K562 (cell line): ENCODE measurements around the gene LRRC15. TPM values are rescaled to one million over a fixed set of nuclear protein-coding genes. Genes with fewer than 3 reads are reported as not detected.

Source experiments
- ATAC-seq: fragments of 200-7000 bp; cut with Tn5 transposase; 3 replicates; pipeline ENCODE4 v1.9.1; 2020; ENCODE audit warnings: moderate library complexity
- BruUV-seq: library from RNA; stranded (reverse); fragments of 400-500 nt; replicated peaks from 2 replicates; lab custom pipeline; 2021; lab: Mats Ljungman, UMichigan
- CTCF ChIA-PET: fragments of 300-600 bp; formaldehyde crosslinking; extraction: SDS; loops from one replicate; lab custom pipeline; 2021; ENCODE audit warnings: low intra/inter-chr PET ratio; lab: Yijun Ruan, JAX
- POLR2A ChIA-PET: fragments of 300-600, 350-650 bp; sonication (Branson Sonifier 250); formaldehyde crosslinking; extraction: SDS; loops from one replicate; lab custom pipeline; 2021; ENCODE audit warnings: antibody characterized with exemption, inconsistent platforms; lab: Yijun Ruan, JAX
- DNase-seq, 4 experiments: peaks; one replicate each; pipeline versions ENCODE4 v3.0.0 to v3.0.0-alpha.2; 2011 to 2018; ENCODE audit warnings: low spot score in 3 of 4, mixed read lengths in 3 of 4; ENCODE audit errors: extremely low read depth in 1 of 4
- FAIRE-seq: peaks from 2 replicates; lab custom pipeline; 2011; peaks lifted over from hg19 to GRCh38; lab: Jason Lieb, UNC
- H2AFZ ChIP-seq: 2 replicates; pipeline ENCODE4 v1.6.0; 2011; ENCODE audit warnings: low read depth, low read length, control low read depth, inconsistent platforms
- H3K27ac ChIP-seq: fragments of 200-600 bp; 3 replicates; pipeline ENCODE4 v1.8.0; 2011; ENCODE audit warnings: low read depth, mild to moderate bottlenecking, control low read depth, inconsistent platforms, low read length, moderate library complexity, mixed read lengths; ENCODE audit errors: extremely low read depth
- H3K27me3 ChIP-seq, 2 experiments: fragments of 300-600 bp in 1 of 2; 2 replicates in 1 of 2; 3 replicates in 1 of 2; pipeline versions ENCODE4 v1.6.0 to v1.8.0; 2011; ENCODE audit warnings: inconsistent platforms in 2 of 2, low read length in 2 of 2, mild to moderate bottlenecking in 1 of 2, mixed read lengths in 1 of 2, moderate library complexity in 1 of 2; ENCODE audit not compliant: control insufficient read depth in 2 of 2, insufficient read depth in 2 of 2
- H3K36me3 ChIP-seq: fragments of 300-600 bp; 3 replicates; pipeline ENCODE4 v1.8.0; 2011; ENCODE audit warnings: mild to moderate bottlenecking, low read length, inconsistent platforms; ENCODE audit not compliant: control insufficient read depth, insufficient read depth
- H3K4me1 ChIP-seq, 2 experiments: fragments of 200-600 bp in 1 of 2; replicated peaks in 1 of 2; 2 replicates in 1 of 2; 3 replicates in 1 of 2; pipeline versions ENCODE4 v1.5.1 to v1.8.0; 2011; ENCODE audit warnings: inconsistent platforms in 2 of 2, low read length in 2 of 2, mild to moderate bottlenecking in 1 of 2, mixed read lengths in 1 of 2, moderate library complexity in 1 of 2; ENCODE audit not compliant: control insufficient read depth in 2 of 2, insufficient read depth in 2 of 2
- H3K4me2 ChIP-seq: 2 replicates; pipeline ENCODE4 v1.6.1; 2011; ENCODE audit warnings: low read length, control low read depth, inconsistent platforms, mixed read lengths; ENCODE audit not compliant: insufficient read depth
- H3K4me3 ChIP-seq: fragments of 200-600 bp; sonication (generic), shearing (Covaris generic); 2 replicates; pipeline ENCODE4 v1.5.1; 2016; ENCODE audit warnings: control low read depth, inconsistent platforms
- H3K79me2 ChIP-seq: fragments of 200-600 bp; 3 replicates; pipeline ENCODE4 v1.8.0; 2011; ENCODE audit warnings: low read length, inconsistent platforms; ENCODE audit not compliant: control insufficient read depth, insufficient read depth
- H3K9ac ChIP-seq, 2 experiments: 2 replicates each; pipeline versions ENCODE4 v1.6.0 to v1.6.1; 2011; ENCODE audit warnings: low read depth in 2 of 2, low read length in 2 of 2, control low read depth in 1 of 2, inconsistent platforms in 1 of 2, mild to moderate bottlenecking in 1 of 2, mixed read lengths in 1 of 2; ENCODE audit not compliant: insufficient read depth in 1 of 2
- H3K9me1 ChIP-seq: one replicate; pipeline ENCODE4 v1.6.0; 2011; ENCODE audit warnings: inconsistent platforms, mild to moderate bottlenecking, low read length, moderate library complexity; ENCODE audit not compliant: control insufficient read depth, insufficient read depth
- H3K9me3 ChIP-seq: replicated peaks from 2 replicates; pipeline ENCODE4 v1.5.1; 2011; ENCODE audit warnings: low read depth, low read length, inconsistent platforms; ENCODE audit not compliant: control insufficient read depth, insufficient read depth
- H4K20me1 ChIP-seq: replicated peaks from 2 replicates; pipeline ENCODE4 v1.6.1; 2011; ENCODE audit warnings: low read length, inconsistent platforms, mixed read lengths; ENCODE audit not compliant: control insufficient read depth, insufficient read depth
- CBFA2T2 ChIP-seq: fragments of 450-650 bp; conservative IDR thresholded peaks from 2 replicates; pipeline ENCODE4 v1.6.1; 2017; ENCODE audit warnings: mild to moderate bottlenecking
- GABPA ChIP-seq: fragments of 200-800 bp; sonication (Bioruptor generic); conservative IDR thresholded peaks from 2 replicates; pipeline ENCODE4 v1.6.1; 2016; ENCODE audit warnings: low read depth, missing genetic modification characterization, missing compliant biosample characterization
- GATAD2A ChIP-seq: fragments of 450-650 bp; IDR thresholded peaks from 2 replicates; pipeline ENCODE4 v1.6.1; 2017
- HNRNPH1 ChIP-seq: fragments of 200-400 bp; formaldehyde crosslinking; optimal IDR thresholded peaks from 2 replicates; pipeline ENCODE3; 2017; ENCODE audit warnings: low read depth, mild to moderate bottlenecking, low read length, moderate library complexity
- IRF2 ChIP-seq: sonication (generic); formaldehyde crosslinking; IDR thresholded peaks from 2 replicates; pipeline ENCODE4 v1.8.1; 2022; ENCODE audit warnings: mild to moderate bottlenecking, missing genetic modification reagents
- MCM5 ChIP-seq: fragments of 450-650 bp; IDR thresholded peaks from 2 replicates; pipeline ENCODE4 v1.6.1; 2016; ENCODE audit warnings: low read depth
- ZNF165 ChIP-seq: fragments of 250-450 bp; sonication (Bioruptor Pico); IDR thresholded peaks from 2 replicates; pipeline ENCODE4 v1.4.0; 2020; ENCODE audit warnings: borderline replicate concordance
- WGBS: fragments of 100-300 bp; shearing (Covaris generic); methylation state at CpG from one replicate; pipeline ENCODE4 v1.1.6; 2016; ENCODE audit warnings: low coverage, mixed read lengths; ENCODE audit not compliant: insufficient coverage; ENCODE audit errors: missing lambda C conversion rate; 5-methylcytosine and 5-hydroxymethylcytosine counted together
- in situ Hi-C: fragments of 300-500 bp; cut with MboI; formaldehyde crosslinking; loops from 4 replicates; pipeline ENCODE4 v1.15.0; 2018; ENCODE audit warnings: inconsistent platforms, mixed read lengths
- intact Hi-C: fragments of 100-400 bp; cut with micrococcal nuclease; formaldehyde crosslinking; loops from 2 replicates; pipeline ENCODE4 v1.14.2; 2022
- polyA plus RNA-seq, 8 experiments: library from polyadenylated mRNA; depleted of rRNA in 4 of 8; stranded (reverse) in 5 of 8; unstranded in 3 of 8; fragments of >200 nt; fragmentation: Nextera tagmentation in 2 of 8; fragmentation: Illumina TruSeq in 1 of 8; extraction: Ambion mirVana in 2 of 8; extraction: Trizol in 1 of 8; gene quantifications; 2 replicates each; pipeline versions ENCODE4 v1.2.1 to v1.2.3, GENCODE V29; 2011 to 2014; ENCODE audit warnings: inconsistent platforms in 1 of 8, missing spikeins in 1 of 8
- total RNA-seq, 7 experiments: library from RNA; depleted of rRNA in 6 of 7; stranded (reverse); fragments of >200 nt in 6 of 7; fragmentation: Illumina TruSeq in 2 of 7; extraction: Trizol in 2 of 7; gene quantifications; 2 replicates each; pipeline versions ENCODE4 v1.2.1 to v1.2.3, GENCODE V29; 2011 to 2021; ENCODE audit warnings: low replicate concordance in 1 of 7
- TF ChIP-seq, protein P1 (sequence below): sonication (generic); formaldehyde crosslinking; IDR thresholded peaks from 2 replicates; pipeline ENCODE4 v1.8.0; 2022; ENCODE audit warnings: mild to moderate bottlenecking, missing genetic modification reagents

The LRRC15 gene
- total and polyA plus RNA-seq, 9 of the 15 experiments (the other 6 are each of a cell fraction or from before 2014, with no cell fraction given) = not detected

DNA sequence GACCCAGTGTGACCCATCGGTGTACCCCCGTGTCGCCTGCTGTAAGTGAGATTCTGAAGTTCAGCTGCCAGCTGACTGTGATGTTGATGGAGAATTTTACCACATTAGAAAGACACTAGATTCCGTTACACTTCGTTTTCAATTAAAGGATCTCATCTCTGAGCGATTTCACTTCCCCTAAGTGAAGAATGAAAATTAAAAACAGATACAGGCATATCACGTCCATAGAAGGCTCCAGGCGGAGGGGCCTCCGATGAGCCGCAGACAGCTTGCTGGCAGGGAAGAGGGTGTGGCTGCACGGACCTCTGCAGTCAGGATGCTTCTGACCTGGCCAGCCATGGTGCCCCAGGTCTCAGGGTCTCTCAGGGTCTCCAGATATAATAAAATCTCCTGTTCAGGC is 11.9 kb downstream of the LRRC15 start (continued):
- TF ChIP-seq, protein P1, sequence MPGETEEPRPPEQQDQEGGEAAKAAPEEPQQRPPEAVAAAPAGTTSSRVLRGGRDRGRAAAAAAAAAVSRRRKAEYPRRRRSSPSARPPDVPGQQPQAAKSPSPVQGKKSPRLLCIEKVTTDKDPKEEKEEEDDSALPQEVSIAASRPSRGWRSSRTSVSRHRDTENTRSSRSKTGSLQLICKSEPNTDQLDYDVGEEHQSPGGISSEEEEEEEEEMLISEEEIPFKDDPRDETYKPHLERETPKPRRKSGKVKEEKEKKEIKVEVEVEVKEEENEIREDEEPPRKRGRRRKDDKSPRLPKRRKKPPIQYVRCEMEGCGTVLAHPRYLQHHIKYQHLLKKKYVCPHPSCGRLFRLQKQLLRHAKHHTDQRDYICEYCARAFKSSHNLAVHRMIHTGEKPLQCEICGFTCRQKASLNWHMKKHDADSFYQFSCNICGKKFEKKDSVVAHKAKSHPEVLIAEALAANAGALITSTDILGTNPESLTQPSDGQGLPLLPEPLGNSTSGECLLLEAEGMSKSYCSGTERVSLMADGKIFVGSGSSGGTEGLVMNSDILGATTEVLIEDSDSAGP = no peak

DNA sequence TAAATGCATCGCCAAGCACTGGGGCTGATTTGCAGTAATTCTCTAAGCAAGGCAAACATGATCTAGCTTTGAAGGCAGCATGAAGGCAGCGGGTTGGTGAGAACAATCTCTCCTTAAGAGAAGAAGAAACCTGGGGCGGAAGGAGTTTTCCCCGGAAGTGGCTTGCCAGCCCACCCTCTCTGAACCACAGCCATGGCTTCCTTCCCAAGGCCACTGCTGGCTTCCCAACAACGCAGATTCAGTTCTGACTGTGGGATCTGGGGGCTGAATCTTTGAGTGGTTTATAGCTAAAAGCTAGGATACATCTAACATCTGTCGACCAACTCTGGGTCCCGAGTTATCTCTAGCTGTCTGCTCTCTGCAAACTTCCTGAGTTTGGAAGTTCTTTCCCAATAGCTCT is 14.2 kb downstream of the LRRC15 start:
- Histone ChIP-seq H3K79me2 (no peaks in the 10 kb centered on the region), H3K4me3 (no peak overlapping the region), H3K36me3 (no peaks in the 10 kb centered on the region), H3K9ac (no peak overlapping the region), H2AFZ (no peak overlapping the region), H3K27ac (no peak overlapping the region), H3K27me3 (peaks cover 45 to 46% of the 10 kb centered on the region in 2 experiments), H3K9me1 (no peaks in the 10 kb centered on the region)
- no peak for DNase-seq
- CTCF ChIA-PET = no interaction called here
- intact Hi-C loops = no loop called here
- no peak for ATAC-seq
- 1% methylated on average over 7 of the region's 7 CpGs for WGBS
- BruUV-seq = no TSS peak
- POLR2A ChIA-PET = interaction anchor here (1.1 to 1.9 kb wide), 3 partner anchors 9 to 65 kb away, joined by 3 to 6 read pairs (median 3); no protein-coding TSS in a partner anchor
- no peak for TF ChIP-seq MCM5
- TF ChIP-seq GATAD2A = no peak
- no peak for TF ChIP-seq HNRNPH1
- TF ChIP-seq GABPA (tag) = 0 out of 2 replicates have a peak, but pooled peaks have one; percentile 29
- no peak for TF ChIP-seq IRF2 (CRISPR knock-in tag)
- TF ChIP-seq CBFA2T2 = no peak
- no peak for TF ChIP-seq ZNF165 (CRISPR knock-in tag)
- TF ChIP-seq, all 486 proteins: peak for 1
- in situ Hi-C loops = no loop called here
- no peak for FAIRE-seq
- H3K4me1 ChIP-seq = peaks cover 0 to 8% of the 10 kb centered on the region in 2 experiments; a peak in 2 of 5 replicates
- H3K9me3 ChIP-seq = no peaks in the 10 kb centered on the region
- peaks cover 3% of the 10 kb centered on the region; the same call in 1 of the 2 replicates for H4K20me1 ChIP-seq
- no peak overlapping the region for H3K4me2 ChIP-seq
